ENCODE results near the gene ESF1. TPM values are rescaled to one million over a fixed set of nuclear protein-coding genes. Genes with fewer than 3 reads are reported as not detected.

Gene ESF1
- total RNA-seq, 1 experiment from 2014 or later, result 28.7 TPM

DNA sequence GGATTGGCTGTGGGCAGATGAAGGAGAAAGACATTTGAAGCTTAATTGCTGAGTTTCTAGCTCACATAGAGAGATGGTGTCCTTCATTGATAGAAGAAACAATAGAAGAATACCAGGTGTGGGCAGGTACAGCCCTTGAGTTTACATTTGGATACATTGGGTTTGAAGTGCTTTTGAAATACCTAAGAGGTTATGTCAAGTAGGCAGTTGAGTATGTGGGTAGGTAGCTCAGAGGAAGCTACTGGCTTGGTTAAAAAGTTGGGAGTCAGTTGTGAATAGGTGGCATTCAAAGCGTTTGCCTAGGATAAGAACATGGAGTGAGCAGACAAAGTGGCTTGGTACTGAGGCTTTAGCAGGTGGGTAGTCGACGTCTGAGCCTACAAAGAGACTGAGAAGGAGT is 25.1 kb upstream of the ESF1 start:
- Mint-ChIP-seq H3K36me3 (peaks cover 20% of the 10 kb centered on the region), H3K4me3 (no peak overlapping the region), H3K27ac (no peak overlapping the region), H3K9me3 (no peaks in the 10 kb centered on the region), H3K27me3 (ENCODE audit: low read depth) (no peaks in the 10 kb centered on the region), H3K4me1 (no peaks in the 10 kb centered on the region)
- ChIA-PET CTCF (no interaction called here), POLR2A (no interaction called here)
- ATAC-seq (no peak), DNase-seq (ENCODE audit: low spot score) (no peak)
- TF ChIP-seq, protein P1, sequence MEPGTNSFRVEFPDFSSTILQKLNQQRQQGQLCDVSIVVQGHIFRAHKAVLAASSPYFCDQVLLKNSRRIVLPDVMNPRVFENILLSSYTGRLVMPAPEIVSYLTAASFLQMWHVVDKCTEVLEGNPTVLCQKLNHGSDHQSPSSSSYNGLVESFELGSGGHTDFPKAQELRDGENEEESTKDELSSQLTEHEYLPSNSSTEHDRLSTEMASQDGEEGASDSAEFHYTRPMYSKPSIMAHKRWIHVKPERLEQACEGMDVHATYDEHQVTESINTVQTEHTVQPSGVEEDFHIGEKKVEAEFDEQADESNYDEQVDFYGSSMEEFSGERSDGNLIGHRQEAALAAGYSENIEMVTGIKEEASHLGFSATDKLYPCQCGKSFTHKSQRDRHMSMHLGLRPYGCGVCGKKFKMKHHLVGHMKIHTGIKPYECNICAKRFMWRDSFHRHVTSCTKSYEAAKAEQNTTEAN (CRISPR knock-in tag; IDR thresholded peaks at IDR 0.05), result no peak
- TF ChIP-seq, protein P2, sequence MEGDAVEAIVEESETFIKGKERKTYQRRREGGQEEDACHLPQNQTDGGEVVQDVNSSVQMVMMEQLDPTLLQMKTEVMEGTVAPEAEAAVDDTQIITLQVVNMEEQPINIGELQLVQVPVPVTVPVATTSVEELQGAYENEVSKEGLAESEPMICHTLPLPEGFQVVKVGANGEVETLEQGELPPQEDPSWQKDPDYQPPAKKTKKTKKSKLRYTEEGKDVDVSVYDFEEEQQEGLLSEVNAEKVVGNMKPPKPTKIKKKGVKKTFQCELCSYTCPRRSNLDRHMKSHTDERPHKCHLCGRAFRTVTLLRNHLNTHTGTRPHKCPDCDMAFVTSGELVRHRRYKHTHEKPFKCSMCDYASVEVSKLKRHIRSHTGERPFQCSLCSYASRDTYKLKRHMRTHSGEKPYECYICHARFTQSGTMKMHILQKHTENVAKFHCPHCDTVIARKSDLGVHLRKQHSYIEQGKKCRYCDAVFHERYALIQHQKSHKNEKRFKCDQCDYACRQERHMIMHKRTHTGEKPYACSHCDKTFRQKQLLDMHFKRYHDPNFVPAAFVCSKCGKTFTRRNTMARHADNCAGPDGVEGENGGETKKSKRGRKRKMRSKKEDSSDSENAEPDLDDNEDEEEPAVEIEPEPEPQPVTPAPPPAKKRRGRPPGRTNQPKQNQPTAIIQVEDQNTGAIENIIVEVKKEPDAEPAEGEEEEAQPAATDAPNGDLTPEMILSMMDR (IDR thresholded peaks at IDR 0.05), result no peak
- TF ChIP-seq ATF1 (CRISPR knock-in tag; IDR thresholded peaks at IDR 0.05), result no peak
- TF ChIP-seq RORB (CRISPR knock-in tag; IDR thresholded peaks at IDR 0.05), result no peak
- no peak for TF ChIP-seq CREM (CRISPR knock-in tag; IDR thresholded peaks at IDR 0.05)
- TF ChIP-seq ZNF671 (CRISPR knock-in tag; IDR thresholded peaks at IDR 0.05), result no peak
- no peak for TF ChIP-seq SMAD4 (CRISPR knock-in tag; IDR thresholded peaks at IDR 0.05)
- no peak for TF ChIP-seq ZNF219 (CRISPR knock-in tag; IDR thresholded peaks at IDR 0.05; ENCODE audit: borderline replicate concordance)
- no peak for TF ChIP-seq SP1 (CRISPR knock-in tag; conservative IDR thresholded peaks at IDR 0.05)

DNA sequence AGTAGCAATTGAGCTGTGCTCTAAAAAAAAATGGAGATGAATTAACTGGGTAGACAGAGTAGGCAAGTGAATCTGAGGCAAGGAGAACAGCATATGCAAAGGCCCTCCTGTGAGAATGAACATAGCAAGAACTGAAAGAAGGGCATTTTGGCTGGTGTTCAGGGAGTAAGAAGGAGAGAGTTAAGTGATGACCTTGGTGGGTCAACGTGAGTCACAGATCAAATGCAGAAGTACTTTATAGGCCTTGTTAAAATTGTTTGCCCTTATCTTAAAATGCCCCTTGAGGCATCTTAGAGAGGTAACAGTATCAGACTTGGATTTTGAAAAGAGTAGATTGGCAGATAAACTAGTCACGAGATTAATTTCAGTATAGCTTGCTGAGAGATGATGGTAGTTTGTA is 24.7 kb upstream of the ESF1 start:
- CTCF ChIA-PET, result no interaction called here
- no peaks in the 10 kb centered on the region for H3K4me1 Mint-ChIP-seq
- peaks cover 20% of the 10 kb centered on the region for H3K36me3 Mint-ChIP-seq
- no peak overlapping the region for H3K4me3 Mint-ChIP-seq
- DNase-seq (ENCODE audit: low spot score), result no peak
- no peaks in the 10 kb centered on the region for H3K27me3 Mint-ChIP-seq (ENCODE audit: low read depth)
- TF ChIP-seq TEAD4 (CRISPR knock-in tag; IDR thresholded peaks at IDR 0.05), result no peak
- no peak for TF ChIP-seq NFE2L1 (CRISPR knock-in tag; IDR thresholded peaks at IDR 0.05)
- no peak for TF ChIP-seq TP53 (CRISPR knock-in tag; IDR thresholded peaks at IDR 0.05)
- TF ChIP-seq, protein P3, sequence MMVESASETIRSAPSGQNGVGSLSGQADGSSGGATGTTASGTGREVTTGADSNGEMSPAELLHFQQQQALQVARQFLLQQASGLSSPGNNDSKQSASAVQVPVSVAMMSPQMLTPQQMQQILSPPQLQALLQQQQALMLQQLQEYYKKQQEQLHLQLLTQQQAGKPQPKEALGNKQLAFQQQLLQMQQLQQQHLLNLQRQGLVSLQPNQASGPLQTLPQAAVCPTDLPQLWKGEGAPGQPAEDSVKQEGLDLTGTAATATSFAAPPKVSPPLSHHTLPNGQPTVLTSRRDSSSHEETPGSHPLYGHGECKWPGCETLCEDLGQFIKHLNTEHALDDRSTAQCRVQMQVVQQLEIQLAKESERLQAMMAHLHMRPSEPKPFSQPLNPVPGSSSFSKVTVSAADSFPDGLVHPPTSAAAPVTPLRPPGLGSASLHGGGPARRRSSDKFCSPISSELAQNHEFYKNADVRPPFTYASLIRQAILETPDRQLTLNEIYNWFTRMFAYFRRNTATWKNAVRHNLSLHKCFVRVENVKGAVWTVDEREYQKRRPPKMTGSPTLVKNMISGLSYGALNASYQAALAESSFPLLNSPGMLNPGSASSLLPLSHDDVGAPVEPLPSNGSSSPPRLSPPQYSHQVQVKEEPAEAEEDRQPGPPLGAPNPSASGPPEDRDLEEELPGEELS (CRISPR knock-in tag; IDR thresholded peaks at IDR 0.05), result no peak
- TF ChIP-seq, protein P4, sequence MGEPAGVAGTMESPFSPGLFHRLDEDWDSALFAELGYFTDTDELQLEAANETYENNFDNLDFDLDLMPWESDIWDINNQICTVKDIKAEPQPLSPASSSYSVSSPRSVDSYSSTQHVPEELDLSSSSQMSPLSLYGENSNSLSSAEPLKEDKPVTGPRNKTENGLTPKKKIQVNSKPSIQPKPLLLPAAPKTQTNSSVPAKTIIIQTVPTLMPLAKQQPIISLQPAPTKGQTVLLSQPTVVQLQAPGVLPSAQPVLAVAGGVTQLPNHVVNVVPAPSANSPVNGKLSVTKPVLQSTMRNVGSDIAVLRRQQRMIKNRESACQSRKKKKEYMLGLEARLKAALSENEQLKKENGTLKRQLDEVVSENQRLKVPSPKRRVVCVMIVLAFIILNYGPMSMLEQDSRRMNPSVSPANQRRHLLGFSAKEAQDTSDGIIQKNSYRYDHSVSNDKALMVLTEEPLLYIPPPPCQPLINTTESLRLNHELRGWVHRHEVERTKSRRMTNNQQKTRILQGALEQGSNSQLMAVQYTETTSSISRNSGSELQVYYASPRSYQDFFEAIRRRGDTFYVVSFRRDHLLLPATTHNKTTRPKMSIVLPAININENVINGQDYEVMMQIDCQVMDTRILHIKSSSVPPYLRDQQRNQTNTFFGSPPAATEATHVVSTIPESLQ (CRISPR knock-in tag; IDR thresholded peaks at IDR 0.05), result no peak
- TF ChIP-seq OVOL2 (CRISPR knock-in tag; IDR thresholded peaks at IDR 0.05; ENCODE audit: borderline replicate concordance), result no peak
- TF ChIP-seq, protein P5, sequence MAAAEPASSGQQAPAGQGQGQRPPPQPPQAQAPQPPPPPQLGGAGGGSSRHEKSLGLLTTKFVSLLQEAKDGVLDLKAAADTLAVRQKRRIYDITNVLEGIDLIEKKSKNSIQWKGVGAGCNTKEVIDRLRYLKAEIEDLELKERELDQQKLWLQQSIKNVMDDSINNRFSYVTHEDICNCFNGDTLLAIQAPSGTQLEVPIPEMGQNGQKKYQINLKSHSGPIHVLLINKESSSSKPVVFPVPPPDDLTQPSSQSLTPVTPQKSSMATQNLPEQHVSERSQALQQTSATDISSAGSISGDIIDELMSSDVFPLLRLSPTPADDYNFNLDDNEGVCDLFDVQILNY (CRISPR knock-in tag; IDR thresholded peaks at IDR 0.05), result no peak
- TF ChIP-seq, protein P1 (CRISPR knock-in tag; IDR thresholded peaks at IDR 0.05), result no peak
- TF ChIP-seq FOXJ3 (CRISPR knock-in tag; IDR thresholded peaks at IDR 0.05; ENCODE audit: borderline replicate concordance), result no peak
- no peak for TF ChIP-seq ZNF416 (CRISPR knock-in tag; IDR thresholded peaks at IDR 0.05)
- TF ChIP-seq ZNF423 (CRISPR knock-in tag; IDR thresholded peaks at IDR 0.05), result no peak
- TF ChIP-seq, protein P6, sequence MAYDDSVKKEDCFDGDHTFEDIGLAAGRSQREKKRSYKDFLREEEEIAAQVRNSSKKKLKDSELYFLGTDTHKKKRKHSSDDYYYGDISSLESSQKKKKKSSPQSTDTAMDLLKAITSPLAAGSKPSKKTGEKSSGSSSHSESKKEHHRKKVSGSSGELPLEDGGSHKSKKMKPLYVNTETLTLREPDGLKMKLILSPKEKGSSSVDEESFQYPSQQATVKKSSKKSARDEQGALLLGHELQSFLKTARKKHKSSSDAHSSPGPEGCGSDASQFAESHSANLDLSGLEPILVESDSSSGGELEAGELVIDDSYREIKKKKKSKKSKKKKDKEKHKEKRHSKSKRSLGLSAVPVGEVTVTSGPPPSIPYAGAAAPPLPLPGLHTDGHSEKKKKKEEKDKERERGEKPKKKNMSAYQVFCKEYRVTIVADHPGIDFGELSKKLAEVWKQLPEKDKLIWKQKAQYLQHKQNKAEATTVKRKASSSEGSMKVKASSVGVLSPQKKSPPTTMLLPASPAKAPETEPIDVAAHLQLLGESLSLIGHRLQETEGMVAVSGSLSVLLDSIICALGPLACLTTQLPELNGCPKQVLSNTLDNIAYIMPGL (CRISPR knock-in tag; IDR thresholded peaks at IDR 0.05), result no peak
- TF ChIP-seq TCF7 (CRISPR knock-in tag; IDR thresholded peaks at IDR 0.05; ENCODE audit: low read depth), result no peak
- POLR2A ChIA-PET, result no interaction called here
- no peak overlapping the region for H3K27ac Mint-ChIP-seq
- H3K9me3 Mint-ChIP-seq, result no peaks in the 10 kb centered on the region
- no peak for ATAC-seq
